ENCODE data around the gene PYGO1. TPM values are rescaled to one million over a fixed set of nuclear protein-coding genes. Genes with fewer than 3 reads are reported as not detected.

Gene PYGO1
- total and polyA plus RNA-seq, 2 of the 8 experiments (the other 6 are each of a cell fraction or from before 2014, with no cell fraction given) = 0.50 to 1.1 TPM

GRCh38 chr15:55528812-55529211 is 59.3 kb downstream of the PYGO1 start:
- H3K79me1 ChIP-seq (ENCODE audit: low read depth, low read length) = no peaks in the 10 kb centered on the region
- H3K4me2 ChIP-seq (ENCODE audit: insufficient read depth in 1 of 2, low read depth in 2 of 2, low read length in 2 of 2) = no peak overlapping the region
- POLR2A ChIA-PET (ENCODE audit: partially characterized antibody) = no interaction called here
- H4K20me1 ChIP-seq (replicated peaks in 1 of 2; ENCODE audit: control insufficient read depth in 1 of 2, insufficient read depth in 2 of 2, low read length in 2 of 2) = no peaks in the 10 kb centered on the region
- H2AK5ac ChIP-seq (ENCODE audit: low read depth, low read length) = no peak overlapping the region
- no peaks in the 10 kb centered on the region; a peak in 1 of 4 replicates for H3K9me3 ChIP-seq (ENCODE audit: insufficient read depth in 2 of 2, low read depth in 1 of 2, low read length in 1 of 2)
- no peak overlapping the region for H2BK5ac ChIP-seq (ENCODE audit: low read depth, low read length)
- 83% methylated on average over 4 of the region's 4 CpGs; no CpG with 5 or more reads in 1 of the 2 experiments for WGBS, 2 experiments (ENCODE audit: extremely low coverage in 1 of 2, insufficient coverage in 1 of 2, insufficient read length in 1 of 2, insufficient replicate concordance in 2 of 2, low coverage in 1 of 2, low lambda C conversion rate in 2 of 2, missing lambda C conversion rate in 1 of 2)
- H3K4me3 ChIP-seq (ENCODE audit: extremely low read depth in 1 of 4, insufficient read depth in 2 of 4, low read depth in 3 of 4, low read length in 4 of 4) = no peak overlapping the region
- H3K23me2 ChIP-seq (ENCODE audit: low read depth, low read length) = no peaks in the 10 kb centered on the region; the same call in 1 of the 2 replicates
- H2BK15ac ChIP-seq (ENCODE audit: low read length) = no peak overlapping the region
- no peak overlapping the region for H3K23ac ChIP-seq (ENCODE audit: insufficient read length)
- CTCF ChIA-PET (ENCODE audit: partially characterized antibody) = interaction anchor here (1.0 to 9.4 kb wide), 5 partner anchors 13 to 118 kb away, joined by 3 to 111 read pairs (median 3); no protein-coding TSS in a partner anchor
- H2BK120ac ChIP-seq (replicated peaks; ENCODE audit: low read depth, low read length) = no peak overlapping the region
- H3K36me3 ChIP-seq (ENCODE audit: control insufficient read depth in 2 of 4, insufficient read depth in 4 of 4, low read length in 3 of 4) = no peaks in the 10 kb centered on the region
- no peak overlapping the region for H4K5ac ChIP-seq (ENCODE audit: insufficient read length, low read depth, low read length)
- no peaks in the 10 kb centered on the region for H3K79me2 ChIP-seq (ENCODE audit: control insufficient read depth in 1 of 2, insufficient read depth in 2 of 2, low read length in 2 of 2)
- H4K91ac ChIP-seq (replicated peaks; ENCODE audit: insufficient read length, low read length) = no peak overlapping the region
- no peak overlapping the region for H3K27ac ChIP-seq (ENCODE audit: low read depth, low read length)
- H2AFZ ChIP-seq (ENCODE audit: low read length) = no peak overlapping the region
- no peak overlapping the region for H3K18ac ChIP-seq (ENCODE audit: extremely low read depth, low read length)
- H2BK20ac ChIP-seq (ENCODE audit: low read length) = no peak overlapping the region
- H4K8ac ChIP-seq (ENCODE audit: extremely low read depth, insufficient read depth, low read length) = no peak overlapping the region
- no peak overlapping the region for H3K4ac ChIP-seq (replicated peaks; ENCODE audit: insufficient read length, low read depth, low read length)
- H3K14ac ChIP-seq (ENCODE audit: insufficient read length) = no peak overlapping the region
- no peak overlapping the region for H2BK12ac ChIP-seq (ENCODE audit: low read depth, low read length)
- H3K56ac ChIP-seq (replicated peaks; ENCODE audit: insufficient read length, low read depth, low read length) = no peak overlapping the region
- peaks cover 0 to 9% (median 7%) of the 10 kb centered on the region in 4 experiments; a peak in 4 of 7 replicates for H3K27me3 ChIP-seq (replicated peaks in 1 of 4; ENCODE audit: control insufficient read depth in 3 of 4, extremely low read depth in 1 of 4, insufficient read depth in 3 of 4, low read length in 3 of 4)
- no peak overlapping the region for H3K9ac ChIP-seq (replicated peaks in 1 of 4; ENCODE audit: extremely low read depth in 1 of 4, low read depth in 3 of 4, low read length in 3 of 4)
- FAIRE-seq (no peak), DNase-seq (ENCODE audit: low read depth in 1 of 2, low spot score in 2 of 2) (no peak)
- H3K4me1 ChIP-seq (replicated peaks in 1 of 4; ENCODE audit: control insufficient read depth in 3 of 4, insufficient read depth in 4 of 4, low read length in 3 of 4) = no peaks in the 10 kb centered on the region
- no peak for TF ChIP-seq CHD2 (IDR thresholded peaks at IDR 0.05; ENCODE audit: low read length)
- TF ChIP-seq RFX5 (IDR thresholded peaks at IDR 0.05; ENCODE audit: borderline replicate concordance, low read depth, low read length) = no peak
- no peak for TF ChIP-seq USF2 (IDR thresholded peaks at IDR 0.05; ENCODE audit: low read length)
- no peak for TF ChIP-seq ATF2 (IDR thresholded peaks at IDR 0.05; ENCODE audit: low read length)
- TF ChIP-seq SIRT6 (IDR thresholded peaks at IDR 0.05; ENCODE audit: low read length) = no peak
- TF ChIP-seq EZH2 (IDR thresholded peaks at IDR 0.05; ENCODE audit: low read depth, low read length, severe bottlenecking) = no peak
- no peak for TF ChIP-seq POU5F1 (IDR thresholded peaks at IDR 0.05; ENCODE audit: low read depth, low read length)
- no peak for TF ChIP-seq HDAC2 (IDR thresholded peaks at IDR 0.05; ENCODE audit: borderline replicate concordance in 1 of 2, low read depth in 2 of 2, low read length in 2 of 2)
- no peak for TF ChIP-seq ASH2L (IDR thresholded peaks at IDR 0.05; ENCODE audit: low read length)
- no peak for TF ChIP-seq HDAC6 (IDR thresholded peaks at IDR 0.05; ENCODE audit: low read depth, low read length)
